HepG2 (cell line): ENCODE results near the gene C16orf89. TPM values are rescaled to one million over a fixed set of nuclear protein-coding genes. Genes with fewer than 3 reads are reported as not detected.

ENCODE experiments used
- CCDC6 ChIP-seq: sonication (generic); formaldehyde crosslinking; IDR thresholded peaks from 2 replicates; pipeline ENCODE4 v1.8.1; 2022; ENCODE audit warnings: mild to moderate bottlenecking, missing genetic modification reagents, moderate library complexity
- KLF16 ChIP-seq, 2 experiments: sonication (generic) in 1 of 2; formaldehyde crosslinking in 1 of 2; IDR thresholded peaks; 2 replicates each; pipeline versions ENCODE4 v1.6.1 to v1.8.0; 2016 to 2023; ENCODE audit warnings: missing genetic modification reagents in 2 of 2, missing compliant biosample characterization in 1 of 2
- POGK ChIP-seq: sonication (generic); formaldehyde crosslinking; conservative IDR thresholded peaks from 2 replicates; pipeline ENCODE4 v1.8.0; 2022; ENCODE audit warnings: mild to moderate bottlenecking, moderate library complexity, missing genetic modification reagents
- RELA ChIP-seq: sonication (generic); formaldehyde crosslinking; IDR thresholded peaks from 2 replicates; pipeline ENCODE4 v1.4.0; 2020; ENCODE audit warnings: missing genetic modification reagents
- ZNF557 ChIP-seq: sonication (generic); formaldehyde crosslinking; IDR thresholded peaks from 2 replicates; pipeline ENCODE4 v1.4.0; 2020; ENCODE audit warnings: missing genetic modification reagents
- ZNF616 ChIP-seq: sonication (generic); formaldehyde crosslinking; IDR thresholded peaks from 2 replicates; pipeline ENCODE4 v1.5.0; 2020; ENCODE audit warnings: low read depth, mild to moderate bottlenecking, missing genetic modification reagents
- ZNF800 ChIP-seq: sonication (generic); formaldehyde crosslinking; IDR thresholded peaks from 2 replicates; pipeline ENCODE4 v1.4.0; 2020; ENCODE audit warnings: missing genetic modification reagents
- ZNF816 ChIP-seq: sonication (generic); formaldehyde crosslinking; IDR thresholded peaks from 2 replicates; pipeline ENCODE4 v1.8.0; 2022; ENCODE audit warnings: missing genetic modification reagents, mild to moderate bottlenecking, borderline replicate concordance
- ZNF850 ChIP-seq: sonication (generic); formaldehyde crosslinking; conservative IDR thresholded peaks from 2 replicates; pipeline ENCODE4 v1.9.0; 2021; ENCODE audit warnings: mild to moderate bottlenecking, missing genetic modification reagents
- polyA plus RNA-seq, 8 experiments: library from polyadenylated mRNA; depleted of rRNA in 3 of 8; stranded (reverse) in 7 of 8; unstranded in 1 of 8; fragments of >200 nt; fragmentation: Illumina TruSeq in 4 of 8; extraction: Trizol in 4 of 8; gene quantifications; 2 replicates each; pipeline versions ENCODE4 v1.2.1 to v1.2.3, GENCODE V29; 2011 to 2016; ENCODE audit warnings: low read depth in 4 of 8, missing spikeins in 1 of 8, mixed read lengths in 1 of 8; ENCODE audit not compliant: insufficient read depth in 1 of 8
- total RNA-seq, 5 experiments: library from RNA; depleted of rRNA; stranded (reverse); fragments of >200 nt; fragmentation: Illumina TruSeq; extraction: Trizol; gene quantifications; 2 replicates each; pipeline ENCODE4 v1.2.3, GENCODE V29; 2016; ENCODE audit warnings: low read depth in 1 of 5

C16orf89 gene
- total and polyA plus RNA-seq, 2 of the 13 experiments (the other 11 are each of a cell fraction or from before 2014, with no cell fraction given), result 1.9 to 3.4 TPM

GRCh38 chr16:5097470-5098220 lies 31.9 kb upstream of the C16orf89 start, which contains the start of gene EEF2KMT (continued):
- TF ChIP-seq ZNF816 (CRISPR knock-in tag), result 0 out of 2 replicates have a peak, but pooled peaks have one; percentile 55
- TF ChIP-seq KLF16 (CRISPR knock-in tag; IDR thresholded peaks at IDR 0.05), result peak in 1 of 2 experiments; percentile 89; a peak in 2 of 4 replicates
- 0 out of 2 replicates have a peak, but pooled peaks have one; percentile 26 for TF ChIP-seq ZNF616
- TF ChIP-seq CCDC6 (CRISPR knock-in tag), result peak; percentile 80; the same call in 1 of the 2 replicates
- TF ChIP-seq RELA (CRISPR knock-in tag), result 0 out of 2 replicates have a peak, but pooled peaks have one; percentile 41
- TF ChIP-seq POGK (CRISPR knock-in tag), result peak; percentile 97
- 0 out of 2 replicates have a peak, but pooled peaks have one; percentile 53 for TF ChIP-seq ZNF557 (CRISPR knock-in tag)
- TF ChIP-seq ZNF800 (CRISPR knock-in tag), result peak; percentile 82; the same call in 1 of the 2 replicates
- peak; percentile 83; the same call in 1 of the 2 replicates for TF ChIP-seq ZNF850
